Measurements from ENCODE around the gene INSYN2B.

Gene INSYN2B

DNA sequence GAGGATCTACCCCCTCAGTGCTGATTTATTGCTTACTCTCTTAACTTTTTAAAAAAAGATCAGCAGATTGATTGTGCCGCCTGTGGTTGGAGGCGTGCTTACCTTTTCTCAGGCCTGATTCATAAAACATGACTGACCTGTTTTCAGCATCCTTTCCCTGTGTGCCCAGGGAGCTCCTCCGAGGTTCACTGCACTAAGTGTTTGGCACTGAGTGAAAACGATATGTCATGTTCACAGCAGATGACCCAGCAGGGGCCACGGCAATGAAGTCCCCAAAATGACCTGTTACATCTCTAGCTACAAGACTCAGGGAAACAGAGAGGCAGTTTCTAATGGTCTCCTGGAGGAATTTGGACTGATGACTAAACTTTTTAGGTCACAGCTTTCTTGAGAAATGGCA, 69.9 kb downstream of the INSYN2B start:
- no peak for TF ChIP-seq EZH2phosphoT487 (conservative IDR thresholded peaks at IDR 0.05; ENCODE audit: low read length)
- TF ChIP-seq, protein P1, sequence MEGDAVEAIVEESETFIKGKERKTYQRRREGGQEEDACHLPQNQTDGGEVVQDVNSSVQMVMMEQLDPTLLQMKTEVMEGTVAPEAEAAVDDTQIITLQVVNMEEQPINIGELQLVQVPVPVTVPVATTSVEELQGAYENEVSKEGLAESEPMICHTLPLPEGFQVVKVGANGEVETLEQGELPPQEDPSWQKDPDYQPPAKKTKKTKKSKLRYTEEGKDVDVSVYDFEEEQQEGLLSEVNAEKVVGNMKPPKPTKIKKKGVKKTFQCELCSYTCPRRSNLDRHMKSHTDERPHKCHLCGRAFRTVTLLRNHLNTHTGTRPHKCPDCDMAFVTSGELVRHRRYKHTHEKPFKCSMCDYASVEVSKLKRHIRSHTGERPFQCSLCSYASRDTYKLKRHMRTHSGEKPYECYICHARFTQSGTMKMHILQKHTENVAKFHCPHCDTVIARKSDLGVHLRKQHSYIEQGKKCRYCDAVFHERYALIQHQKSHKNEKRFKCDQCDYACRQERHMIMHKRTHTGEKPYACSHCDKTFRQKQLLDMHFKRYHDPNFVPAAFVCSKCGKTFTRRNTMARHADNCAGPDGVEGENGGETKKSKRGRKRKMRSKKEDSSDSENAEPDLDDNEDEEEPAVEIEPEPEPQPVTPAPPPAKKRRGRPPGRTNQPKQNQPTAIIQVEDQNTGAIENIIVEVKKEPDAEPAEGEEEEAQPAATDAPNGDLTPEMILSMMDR (IDR thresholded peaks at IDR 0.05; ENCODE audit: insufficient read depth, low read length, poor library complexity, severe bottlenecking) = no peak
- Histone ChIP-seq H3K9me3 (ENCODE audit: insufficient read depth, low read length) (no peaks in the 10 kb centered on the region), H3F3A (ENCODE audit: insufficient read depth) (no peaks in the 10 kb centered on the region), H3K79me2 (ENCODE audit: insufficient read depth, low read length) (no peaks in the 10 kb centered on the region), H3K4me3 (ENCODE audit: insufficient read depth, low read length, poor library complexity, severe bottlenecking) (no peak overlapping the region), H4K20me1 (ENCODE audit: low read depth, low read length) (no peaks in the 10 kb centered on the region), H3K27ac (ENCODE audit: low read depth, low read length) (no peak overlapping the region), H2AFZ (ENCODE audit: low read depth, low read length, severe bottlenecking) (no peak overlapping the region), H3K9ac (ENCODE audit: low read length) (no peak overlapping the region), H3K27me3 (ENCODE audit: low read length) (no peaks in the 10 kb centered on the region), H3K9me2 (replicated peaks; ENCODE audit: insufficient read depth, low read length) (no peaks in the 10 kb centered on the region), H3K36me3 (ENCODE audit: low read length) (no peaks in the 10 kb centered on the region), H3K4me2 (ENCODE audit: low read depth, low read length, poor library complexity, severe bottlenecking) (no peak overlapping the region)

DNA sequence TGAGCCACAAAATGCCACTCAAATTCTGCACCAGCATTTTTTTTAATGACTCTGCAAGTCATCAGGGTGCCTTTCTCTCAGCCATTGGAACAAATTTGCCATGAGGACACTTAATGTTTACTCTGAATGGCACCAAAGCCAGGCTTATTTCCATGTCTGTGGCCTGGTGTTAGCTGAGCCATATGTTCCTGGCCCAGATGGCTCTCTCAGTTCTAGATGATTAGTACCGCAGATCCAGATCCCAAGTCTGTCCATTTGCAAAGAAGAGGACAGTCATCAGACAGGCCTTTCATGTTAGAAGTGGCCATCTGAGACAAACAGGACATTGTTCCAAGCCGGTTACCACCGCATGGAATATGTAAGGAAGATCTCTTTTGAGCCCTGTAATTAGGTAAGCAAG, 70.3 kb downstream of the INSYN2B start:
- Histone ChIP-seq H3K4me2 (ENCODE audit: low read depth, low read length, poor library complexity, severe bottlenecking) (no peak overlapping the region), H3K36me3 (ENCODE audit: low read length) (no peaks in the 10 kb centered on the region), H2AFZ (ENCODE audit: low read depth, low read length, severe bottlenecking) (no peak overlapping the region), H4K20me1 (ENCODE audit: low read depth, low read length) (no peaks in the 10 kb centered on the region), H3K9me2 (replicated peaks; ENCODE audit: insufficient read depth, low read length) (no peaks in the 10 kb centered on the region), H3F3A (ENCODE audit: insufficient read depth) (no peaks in the 10 kb centered on the region), H3K9me3 (ENCODE audit: insufficient read depth, low read length) (no peaks in the 10 kb centered on the region), H3K4me3 (ENCODE audit: insufficient read depth, low read length, poor library complexity, severe bottlenecking) (no peak overlapping the region), H3K27ac (ENCODE audit: low read depth, low read length) (no peak overlapping the region), H3K79me2 (ENCODE audit: insufficient read depth, low read length) (no peaks in the 10 kb centered on the region), H3K9ac (ENCODE audit: low read length) (no peak overlapping the region), H3K27me3 (ENCODE audit: low read length) (no peaks in the 10 kb centered on the region)
- no peak for TF ChIP-seq EZH2phosphoT487 (conservative IDR thresholded peaks at IDR 0.05; ENCODE audit: low read length)
- TF ChIP-seq, protein P1 (IDR thresholded peaks at IDR 0.05; ENCODE audit: insufficient read depth, low read length, poor library complexity, severe bottlenecking) = no peak

DNA sequence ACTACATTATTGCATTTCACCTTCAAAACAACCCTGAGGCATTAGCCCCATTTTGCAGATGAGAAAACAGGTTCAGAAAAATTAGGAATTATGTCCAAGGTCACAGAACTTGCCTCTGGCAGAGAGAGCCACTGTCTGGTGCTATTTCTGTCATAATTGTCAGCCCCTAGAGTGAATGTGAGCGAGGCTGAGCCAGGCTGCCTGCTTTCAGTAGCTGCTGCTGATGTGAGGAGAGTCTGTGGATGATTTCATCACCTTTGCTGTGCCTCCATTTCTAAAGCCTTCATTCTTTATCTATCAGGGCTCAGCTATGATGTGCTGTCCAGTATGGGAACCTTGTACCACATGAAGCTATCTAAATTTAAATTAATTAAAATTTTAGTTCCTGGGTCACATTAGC, 71.4 kb downstream of the INSYN2B start:
- no peaks in the 10 kb centered on the region for H3K79me2 ChIP-seq (ENCODE audit: insufficient read depth, low read length)
- H2AFZ ChIP-seq (ENCODE audit: low read depth, low read length, severe bottlenecking) = no peak overlapping the region

More for the DNA sequence above, 71.4 kb downstream of the INSYN2B start:
- Histone ChIP-seq H3K36me3 (ENCODE audit: low read length) (no peaks in the 10 kb centered on the region), H3K27ac (ENCODE audit: low read depth, low read length) (no peak overlapping the region), H4K20me1 (ENCODE audit: low read depth, low read length) (no peaks in the 10 kb centered on the region), H3K9me2 (replicated peaks; ENCODE audit: insufficient read depth, low read length) (no peaks in the 10 kb centered on the region), H3K4me2 (ENCODE audit: low read depth, low read length, poor library complexity, severe bottlenecking) (no peak overlapping the region), H3K9ac (ENCODE audit: low read length) (no peak overlapping the region), H3F3A (ENCODE audit: insufficient read depth) (no peaks in the 10 kb centered on the region), H3K27me3 (ENCODE audit: low read length) (no peaks in the 10 kb centered on the region), H3K4me3 (ENCODE audit: insufficient read depth, low read length, poor library complexity, severe bottlenecking) (no peak overlapping the region), H3K9me3 (ENCODE audit: insufficient read depth, low read length) (no peaks in the 10 kb centered on the region)
- TF ChIP-seq, protein P1 (IDR thresholded peaks at IDR 0.05; ENCODE audit: insufficient read depth, low read length, poor library complexity, severe bottlenecking) = no peak
- TF ChIP-seq EZH2phosphoT487 (conservative IDR thresholded peaks at IDR 0.05; ENCODE audit: low read length) = no peak
